ENCODE data around the gene NLGN1.

GRCh38 chr3:173615661-173616060 lies 218.1 kb downstream of the NLGN1 start:
- no peak for TF ChIP-seq EP300 (IDR thresholded peaks at IDR 0.05)
- no peak for TF ChIP-seq MYC (IDR thresholded peaks at IDR 0.05; ENCODE audit: borderline replicate concordance, low read length)
- TF ChIP-seq, protein P1, sequence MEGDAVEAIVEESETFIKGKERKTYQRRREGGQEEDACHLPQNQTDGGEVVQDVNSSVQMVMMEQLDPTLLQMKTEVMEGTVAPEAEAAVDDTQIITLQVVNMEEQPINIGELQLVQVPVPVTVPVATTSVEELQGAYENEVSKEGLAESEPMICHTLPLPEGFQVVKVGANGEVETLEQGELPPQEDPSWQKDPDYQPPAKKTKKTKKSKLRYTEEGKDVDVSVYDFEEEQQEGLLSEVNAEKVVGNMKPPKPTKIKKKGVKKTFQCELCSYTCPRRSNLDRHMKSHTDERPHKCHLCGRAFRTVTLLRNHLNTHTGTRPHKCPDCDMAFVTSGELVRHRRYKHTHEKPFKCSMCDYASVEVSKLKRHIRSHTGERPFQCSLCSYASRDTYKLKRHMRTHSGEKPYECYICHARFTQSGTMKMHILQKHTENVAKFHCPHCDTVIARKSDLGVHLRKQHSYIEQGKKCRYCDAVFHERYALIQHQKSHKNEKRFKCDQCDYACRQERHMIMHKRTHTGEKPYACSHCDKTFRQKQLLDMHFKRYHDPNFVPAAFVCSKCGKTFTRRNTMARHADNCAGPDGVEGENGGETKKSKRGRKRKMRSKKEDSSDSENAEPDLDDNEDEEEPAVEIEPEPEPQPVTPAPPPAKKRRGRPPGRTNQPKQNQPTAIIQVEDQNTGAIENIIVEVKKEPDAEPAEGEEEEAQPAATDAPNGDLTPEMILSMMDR (IDR thresholded peaks at IDR 0.05), result no peak
- no peak for TF ChIP-seq CHD2 (IDR thresholded peaks at IDR 0.05; ENCODE audit: low read length, partially characterized antibody)
- no peak for TF ChIP-seq JUN (IDR thresholded peaks at IDR 0.05)
- no peak for TF ChIP-seq MAZ (IDR thresholded peaks at IDR 0.05; ENCODE audit: borderline replicate concordance, low read depth, low read length)
- TF ChIP-seq HDAC2 (IDR thresholded peaks at IDR 0.05), result no peak
- TF ChIP-seq NR3C1 (IDR thresholded peaks at IDR 0.05), result no peak
- TF ChIP-seq POLR2A (IDR thresholded peaks at IDR 0.05; ENCODE audit: low read length), result no peak
- TF ChIP-seq REST (IDR thresholded peaks at IDR 0.05), result no peak
- no peak for TF ChIP-seq CHD4 (IDR thresholded peaks at IDR 0.05; ENCODE audit: borderline replicate concordance)
- TF ChIP-seq CEBPB (IDR thresholded peaks at IDR 0.05), result no peak
- TF ChIP-seq KDM5A (IDR thresholded peaks at IDR 0.05), result no peak
- TF ChIP-seq HEYL (CRISPR knock-in tag; IDR thresholded peaks at IDR 0.05), result no peak
